Measurements from ENCODE around the gene SHB. TPM values are rescaled to one million over a fixed set of nuclear protein-coding genes. Genes with fewer than 3 reads are reported as not detected.

The SHB gene
- total and polyA plus RNA-seq, 5 donors = 14.5 to 38.9 (median 30.4) TPM

DNA sequence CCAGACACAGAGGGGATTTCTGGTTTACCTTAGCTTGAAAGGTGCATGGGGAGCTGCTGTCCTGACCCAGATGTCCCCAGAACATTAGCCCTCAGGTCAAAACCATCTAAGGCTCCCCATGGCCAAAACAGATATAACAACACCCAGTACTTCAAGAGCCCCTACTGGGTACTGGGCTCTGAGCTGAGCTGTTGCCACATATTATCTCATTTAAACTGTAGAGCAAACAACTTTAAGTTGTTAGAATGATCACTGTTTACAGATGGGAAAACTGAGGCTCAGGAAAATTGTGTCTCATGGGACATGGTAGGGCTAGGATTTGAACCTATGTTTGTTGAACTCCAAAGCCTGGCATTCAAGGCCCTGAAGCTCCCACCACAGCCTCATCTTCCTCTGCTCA lies 144.5 kb downstream of the SHB start:
- Histone ChIP-seq H3K27me3 (ENCODE audit: control insufficient read depth, insufficient read depth) (no peaks in the 10 kb centered on the region), H3K27ac (ENCODE audit: low read length) (no peak overlapping the region), H3K9me3 (ENCODE audit: control insufficient read depth, low read length) (no peaks in the 10 kb centered on the region), H3K4me3 (ENCODE audit: low read length) (no peak overlapping the region), H3K4me1 (ENCODE audit: control insufficient read depth, insufficient read depth, low read length) (peaks cover 26% of the 10 kb centered on the region)
- intact Hi-C loops (cut with DNase I) = loop anchor here in 2 of 4 donors (5.0 kb wide), 2 partner anchors 63 to 73 kb away; no protein-coding TSS in a partner anchor
- no peak for DNase-seq
- ATAC-seq = no peak

DNA sequence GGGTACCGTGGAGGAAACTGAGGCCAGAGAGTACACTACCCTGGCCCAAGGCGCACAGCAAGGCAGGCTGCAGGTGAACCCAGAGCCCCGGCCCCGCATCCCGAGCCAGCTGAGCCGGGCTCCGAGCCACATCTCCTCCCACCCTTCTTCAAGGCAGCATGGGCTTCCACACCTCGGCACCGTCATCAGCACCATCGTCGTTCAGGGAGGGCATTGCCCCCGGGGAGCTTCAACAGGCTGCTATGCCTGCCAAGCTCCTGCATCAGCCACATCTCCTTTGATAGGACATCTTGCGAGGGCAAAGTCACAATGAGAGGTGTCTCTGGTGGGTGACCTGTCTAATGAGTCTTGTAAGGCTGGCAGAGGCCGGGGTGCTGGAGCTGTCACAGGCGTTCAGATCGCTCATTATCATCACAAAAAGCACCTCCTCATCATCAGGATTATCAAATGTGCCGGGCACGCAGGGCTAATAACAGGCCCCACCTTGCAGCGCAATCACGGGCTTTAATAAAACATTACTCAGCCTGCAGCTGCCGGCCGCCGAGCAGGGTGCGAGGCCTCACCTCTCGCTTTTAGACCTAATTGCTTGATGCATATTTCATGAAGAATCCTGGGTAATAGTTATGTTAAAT lies 145.1 kb downstream of the SHB start:
- H3K4me3 ChIP-seq (ENCODE audit: low read length) = no peak overlapping the region
- WGBS = 88% methylated on average over 25 of the region's 25 CpGs
- DNase-seq (no peak), ATAC-seq (no peak)
- intact Hi-C loops (cut with DNase I) = loop anchor here in 2 of 4 donors (5.0 kb wide), 2 partner anchors 63 to 73 kb away; no protein-coding TSS in a partner anchor
- no peak overlapping the region for H3K27ac ChIP-seq (ENCODE audit: low read length)
- no peaks in the 10 kb centered on the region for H3K27me3 ChIP-seq (ENCODE audit: control insufficient read depth, insufficient read depth)
- peaks cover 23% of the 10 kb centered on the region for H3K4me1 ChIP-seq (ENCODE audit: control insufficient read depth, insufficient read depth, low read length)
- no peaks in the 10 kb centered on the region for H3K9me3 ChIP-seq (ENCODE audit: control insufficient read depth, low read length)

DNA sequence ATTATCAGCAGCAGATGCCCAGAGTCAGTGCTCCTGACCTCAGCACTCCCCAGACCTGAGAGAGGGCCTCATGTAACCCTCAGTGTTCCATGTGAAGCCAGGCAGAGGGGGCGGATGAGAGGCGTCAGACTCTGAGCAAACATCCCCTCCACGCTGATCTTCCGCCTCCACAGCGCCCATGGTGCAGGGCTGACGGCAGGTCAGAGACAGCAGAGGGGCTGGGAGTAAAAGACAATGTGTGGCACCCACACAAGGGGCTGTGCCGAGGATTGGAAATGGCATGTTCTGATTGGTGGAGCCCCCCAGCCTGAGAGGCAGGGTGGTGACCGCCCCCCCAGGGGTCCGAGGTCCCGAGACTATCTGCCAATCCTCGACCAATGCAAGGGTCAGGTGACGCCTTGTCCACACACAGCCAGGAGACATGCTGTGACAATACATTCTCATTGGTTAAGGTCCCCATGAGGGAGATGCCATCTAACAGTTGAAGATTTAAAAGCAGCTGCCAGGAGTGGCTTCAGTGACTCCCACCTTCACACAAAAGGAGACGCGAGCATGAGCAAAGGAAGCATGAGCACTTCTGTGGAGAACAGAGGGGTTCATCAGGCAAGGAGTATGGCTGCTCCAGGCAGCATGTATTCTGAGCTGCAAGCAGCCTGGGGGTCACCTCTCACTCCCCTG lies 145.8 kb downstream of the SHB start:
- peak in 1 of 2 donors; percentile 4 for ATAC-seq
- Histone ChIP-seq H3K4me3 (ENCODE audit: low read length) (no peak overlapping the region), H3K27ac (ENCODE audit: low read length) (peak overlapping the region; percentile 55)

GRCh38 chr9:37922363-37923117 lies 146.5 kb downstream of the SHB start:
- ATAC-seq (peak; percentile 64 to 81), DNase-seq (peak; percentile 42 to 77 (median 72))
- intact Hi-C loops (cut with DNase I) = loop anchor here in 2 of 4 donors (5.0 kb wide), 2 partner anchors 65 to 75 kb away; no protein-coding TSS in a partner anchor
- no peaks in the 10 kb centered on the region for H3K27me3 ChIP-seq (ENCODE audit: control insufficient read depth, insufficient read depth)
- H3K27ac ChIP-seq (ENCODE audit: low read length) = peak overlapping the region; percentile 55
- 58% methylated on average over 13 of the region's 13 CpGs for WGBS
- no peaks in the 10 kb centered on the region for H3K9me3 ChIP-seq (ENCODE audit: control insufficient read depth, low read length)
- H3K4me3 ChIP-seq (ENCODE audit: low read length) = no peak overlapping the region
- peaks cover 11% of the 10 kb centered on the region for H3K4me1 ChIP-seq (ENCODE audit: control insufficient read depth, insufficient read depth, low read length)

More for the DNA sequence above, 145.8 kb downstream of the SHB start:
- H3K4me1 ChIP-seq (ENCODE audit: control insufficient read depth, insufficient read depth, low read length) = peaks cover 17% of the 10 kb centered on the region
- intact Hi-C loops (cut with DNase I) = loop anchor here in 2 of 4 donors (5.0 kb wide), 2 partner anchors 64 to 74 kb away; no protein-coding TSS in a partner anchor
- WGBS = 79% methylated on average over 14 of the region's 14 CpGs
- no peaks in the 10 kb centered on the region for H3K9me3 ChIP-seq (ENCODE audit: control insufficient read depth, low read length)
- H3K27me3 ChIP-seq (ENCODE audit: control insufficient read depth, insufficient read depth) = no peaks in the 10 kb centered on the region
- no peak for DNase-seq

GRCh38 chr9:37921546-37922300 lies 147.3 kb downstream of the SHB start:
- WGBS = 78% methylated on average over 15 of the region's 15 CpGs
- Histone ChIP-seq H3K4me3 (ENCODE audit: low read length) (no peak overlapping the region), H3K4me1 (ENCODE audit: control insufficient read depth, insufficient read depth, low read length) (peaks cover 6% of the 10 kb centered on the region), H3K9me3 (ENCODE audit: control insufficient read depth, low read length) (no peaks in the 10 kb centered on the region), H3K27me3 (ENCODE audit: control insufficient read depth, insufficient read depth) (no peaks in the 10 kb centered on the region), H3K27ac (ENCODE audit: low read length) (peak overlapping the region; percentile 37)
- intact Hi-C loops (cut with DNase I) = loop anchor here in 2 of 4 donors (5.0 kb wide), 2 partner anchors 66 to 76 kb away; no protein-coding TSS in a partner anchor
- DNase-seq = no peak
- no peak for ATAC-seq

GRCh38 chr9:37921168-37921510 lies 147.9 kb downstream of the SHB start:
- WGBS = 91% methylated on average over 7 of the region's 7 CpGs
- no peak for ATAC-seq
- Histone ChIP-seq H3K4me1 (ENCODE audit: control insufficient read depth, insufficient read depth, low read length) (peaks cover under 1% of the 10 kb centered on the region), H3K4me3 (ENCODE audit: low read length) (no peak overlapping the region), H3K27ac (ENCODE audit: low read length) (no peak overlapping the region), H3K9me3 (ENCODE audit: control insufficient read depth, low read length) (no peaks in the 10 kb centered on the region), H3K27me3 (ENCODE audit: control insufficient read depth, insufficient read depth) (no peaks in the 10 kb centered on the region)
- intact Hi-C loops (cut with DNase I) = loop anchor here in 2 of 4 donors (5.0 kb wide), 2 partner anchors 66 to 76 kb away; no protein-coding TSS in a partner anchor
- no peak for DNase-seq

DNA sequence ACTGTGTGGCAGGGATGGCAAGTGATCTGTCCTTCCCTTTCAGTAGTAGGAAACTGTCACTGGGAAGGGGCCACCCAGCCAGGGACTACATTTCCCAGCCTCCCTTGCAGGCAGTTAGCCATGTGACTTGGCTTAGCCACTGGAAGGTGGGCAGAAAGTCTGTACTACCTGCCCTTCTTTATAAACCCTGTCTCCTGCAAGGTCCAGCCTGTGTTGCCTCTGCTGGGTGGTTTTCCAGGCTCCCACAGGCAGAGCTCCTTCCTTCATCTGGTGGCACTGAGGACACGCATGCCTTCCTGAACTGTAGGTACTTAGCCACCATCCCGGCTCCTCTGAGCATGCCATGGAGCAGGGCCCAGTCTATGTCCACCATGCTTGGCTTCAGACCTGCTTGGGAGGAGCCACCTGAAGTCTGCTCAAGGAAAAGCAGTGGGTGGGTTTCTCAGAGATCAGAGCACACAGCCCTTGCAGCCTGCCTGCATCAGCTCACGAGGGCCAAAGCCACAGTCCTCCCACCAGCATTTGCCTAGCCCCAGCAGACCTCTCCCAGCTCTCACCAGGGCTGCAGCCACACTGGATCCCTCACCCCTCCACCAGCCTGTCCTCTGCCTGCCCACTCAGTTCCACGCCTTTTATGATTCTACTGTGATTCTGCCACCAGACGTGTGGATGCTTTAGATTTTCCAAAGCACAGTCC lies 148.4 kb downstream of the SHB start:
- no peak overlapping the region for H3K27ac ChIP-seq (ENCODE audit: low read length)
- H3K4me3 ChIP-seq (ENCODE audit: low read length) = no peak overlapping the region
- intact Hi-C loops (cut with DNase I) = loop anchor here in 2 of 4 donors (5.0 kb wide), 2 partner anchors 67 to 77 kb away; no protein-coding TSS in a partner anchor
- ATAC-seq (no peak), DNase-seq (no peak)
- H3K9me3 ChIP-seq (ENCODE audit: control insufficient read depth, low read length) = no peaks in the 10 kb centered on the region
- H3K4me1 ChIP-seq (ENCODE audit: control insufficient read depth, insufficient read depth, low read length) = no peaks in the 10 kb centered on the region
- no peaks in the 10 kb centered on the region for H3K27me3 ChIP-seq (ENCODE audit: control insufficient read depth, insufficient read depth)
- WGBS = 89% methylated on average over 5 of the region's 5 CpGs

- Histone ChIP-seq H3K4me1 (ENCODE audit: control insufficient read depth, insufficient read depth, low read length) (no peaks in the 10 kb centered on the region), H3K9me3 (ENCODE audit: control insufficient read depth, low read length) (no peaks in the 10 kb centered on the region), H3K4me3 (ENCODE audit: low read length) (no peak overlapping the region), H3K27ac (ENCODE audit: low read length) (no peak overlapping the region), H3K27me3 (ENCODE audit: control insufficient read depth, insufficient read depth) (no peaks in the 10 kb centered on the region)
- intact Hi-C loops (cut with DNase I) = loop anchor here (5.0 to 10.0 kb wide), 5 partner anchors 67 to 445 kb away; partner anchors contain the start of gene SHB (in 2 of the 4)
- no peak for ATAC-seq
- WGBS = 80% methylated on average over 6 of the region's 6 CpGs
- no peak for DNase-seq
Measured at GRCh38 chr9:37919956-37920335, 149.1 kb downstream of the SHB start.

DNA sequence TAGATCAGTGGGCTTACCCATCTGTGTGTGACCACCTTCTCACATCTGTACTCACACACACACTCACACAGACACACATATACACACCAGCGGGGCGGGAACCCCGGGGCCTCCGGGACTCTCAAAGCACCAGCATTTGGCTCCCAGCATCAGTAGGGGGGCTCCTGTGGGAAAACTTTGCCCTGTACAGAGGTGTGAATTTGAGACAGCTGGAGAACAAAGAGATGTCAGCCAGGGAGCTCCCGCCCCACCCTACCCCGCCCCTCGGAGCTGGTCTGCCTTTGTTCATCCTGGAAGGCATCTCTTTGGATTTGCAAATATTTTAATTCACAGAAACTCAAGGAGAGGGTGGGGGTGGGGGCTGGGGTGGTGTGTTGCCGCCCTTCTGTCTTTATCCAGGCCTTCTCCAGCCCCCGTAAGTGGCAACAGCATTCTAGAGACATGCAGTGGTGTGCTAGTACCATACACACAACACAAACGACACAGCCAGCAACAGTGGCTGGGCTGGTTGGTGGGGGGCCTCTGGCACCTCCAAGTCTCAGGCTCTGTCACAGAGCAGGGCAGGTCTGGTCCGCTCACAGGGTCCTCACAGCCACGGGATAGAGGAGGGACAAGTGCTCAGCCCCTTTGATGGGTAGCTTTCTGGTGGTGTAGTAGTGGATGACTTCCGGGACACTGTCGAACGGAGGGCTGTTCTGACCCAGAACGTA lies 149.6 kb downstream of the SHB start:
- DNase-seq (no peak), ATAC-seq (no peak)
- no peaks in the 10 kb centered on the region for H3K9me3 ChIP-seq (ENCODE audit: control insufficient read depth, low read length)
- H3K4me3 ChIP-seq (ENCODE audit: low read length) = no peak overlapping the region
- no peaks in the 10 kb centered on the region for H3K4me1 ChIP-seq (ENCODE audit: control insufficient read depth, insufficient read depth, low read length)
- no peak overlapping the region for H3K27ac ChIP-seq (ENCODE audit: low read length)
- no peaks in the 10 kb centered on the region for H3K27me3 ChIP-seq (ENCODE audit: control insufficient read depth, insufficient read depth)
- intact Hi-C loops (cut with DNase I) = loop anchor here in 3 of 4 donors (5.0 to 10.0 kb wide), 3 partner anchors 148 to 445 kb away; partner anchors contain the start of gene SHB (in 2 of the 3)
- 82% methylated on average over 16 of the region's 16 CpGs for whole genome bisulfite sequencing

Data from right cardiac atrium (tissue), 5 donors.